GM19025 (cell line): Measurements from ENCODE around the gene PLEKHM3.
"Not testable (repeated sequence)": the region's sequence is repeated elsewhere in the genome, so short reads cannot be mapped to it uniquely, and the experiment has no call there.

Experiments
- ATAC-seq: cut with Tn5 transposase; IDR thresholded peaks from one replicate; pipeline ENCODE4 v1.9.1; 2021; ENCODE audit warnings: mild to moderate bottlenecking, low read depth, moderate library complexity; ENCODE audit not compliant: unreplicated experiment

PLEKHM3 gene

DNA sequence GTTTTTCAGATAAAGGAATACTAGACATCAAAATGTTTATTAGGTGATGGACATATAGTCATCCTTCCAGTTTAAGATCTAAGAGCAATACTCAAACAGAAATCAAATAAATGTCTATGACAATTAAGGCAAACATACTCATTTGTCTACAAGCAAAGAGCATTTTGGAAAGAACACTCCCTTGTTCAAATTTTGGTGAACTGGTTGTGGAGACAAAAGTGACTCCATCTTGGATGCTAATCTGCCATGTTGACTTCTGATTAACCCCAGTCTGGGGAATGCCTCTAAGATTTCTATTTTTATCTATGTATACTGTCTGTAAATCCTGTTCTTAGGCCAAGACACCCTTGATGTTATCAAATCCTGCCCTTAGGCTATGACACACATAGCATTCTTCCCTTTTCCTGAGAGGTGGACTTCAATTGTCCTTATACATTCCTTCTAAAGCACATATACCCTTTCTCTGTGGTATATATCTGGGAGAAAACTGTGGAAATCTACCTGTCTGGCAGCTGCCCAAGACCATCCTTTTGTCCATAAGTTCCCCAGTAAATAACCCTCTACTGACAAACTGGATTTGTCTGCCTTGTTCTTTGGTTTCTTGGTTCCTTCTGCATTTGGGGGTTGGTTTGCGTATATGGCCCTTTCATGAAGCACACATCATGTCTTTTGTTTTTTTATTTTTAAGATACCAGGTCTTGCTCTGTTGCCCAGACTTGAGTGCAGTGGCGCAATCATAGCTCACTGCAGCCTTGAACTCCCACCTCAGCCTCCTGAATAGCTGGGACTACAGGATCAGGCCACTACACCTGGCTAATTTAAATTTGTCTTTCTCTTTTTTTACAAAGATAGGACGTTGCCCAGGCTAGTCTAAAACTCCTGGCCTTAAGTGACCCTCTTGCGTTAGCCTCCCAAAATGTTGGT is 12.5 kb upstream of the PLEKHM3 start:
- ATAC-seq, result no peak

DNA sequence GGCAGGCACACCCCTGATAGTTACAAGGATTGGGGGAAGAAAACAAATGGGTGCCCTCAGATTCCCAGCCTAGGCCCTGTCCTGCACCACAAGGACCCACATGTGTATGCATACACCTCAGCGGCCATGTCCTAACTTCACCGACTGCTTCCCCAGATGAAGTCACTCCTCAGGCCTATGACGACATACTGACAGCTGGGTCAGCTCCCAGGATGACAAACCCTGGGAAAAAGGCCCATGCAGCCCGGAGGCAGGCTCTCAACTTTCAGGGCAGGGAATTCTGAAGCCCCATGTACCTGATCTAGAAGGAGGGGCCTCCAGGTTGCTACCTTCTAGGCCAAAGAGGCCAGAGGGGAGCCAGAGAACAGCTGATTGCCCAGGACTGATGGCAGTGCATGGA is 11.0 kb upstream of the PLEKHM3 start:
- no peak for ATAC-seq

DNA sequence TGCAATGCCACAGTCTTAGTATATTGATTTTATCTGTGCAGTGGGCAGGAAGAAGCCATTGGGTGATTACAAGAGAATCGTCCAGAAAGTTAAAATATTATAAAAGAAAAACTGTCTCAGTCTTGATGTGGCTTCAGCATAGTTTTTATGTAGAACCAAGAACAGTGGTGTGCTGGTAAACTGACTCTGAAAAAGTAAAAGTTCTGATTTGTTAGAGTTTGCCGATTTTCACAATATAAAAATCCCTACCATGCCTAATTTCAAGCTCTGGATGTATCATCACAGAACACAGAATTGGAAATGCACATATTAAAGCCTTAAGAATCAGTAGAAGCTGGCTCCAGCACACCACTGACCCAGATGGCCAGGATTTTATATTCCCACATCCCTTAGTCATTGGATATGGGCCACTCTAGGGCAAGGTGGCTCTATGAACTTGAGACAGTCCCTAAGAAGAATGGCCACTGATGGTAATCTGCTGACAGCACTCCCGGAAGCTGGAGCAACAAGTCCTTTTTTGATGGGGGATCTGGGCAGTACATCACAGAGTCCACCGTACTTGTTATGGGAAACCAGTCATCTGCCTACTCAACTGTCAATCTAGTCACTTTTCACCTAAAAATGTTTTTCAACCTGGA is 9.3 kb upstream of the PLEKHM3 start:
- ATAC-seq, result no peak

DNA sequence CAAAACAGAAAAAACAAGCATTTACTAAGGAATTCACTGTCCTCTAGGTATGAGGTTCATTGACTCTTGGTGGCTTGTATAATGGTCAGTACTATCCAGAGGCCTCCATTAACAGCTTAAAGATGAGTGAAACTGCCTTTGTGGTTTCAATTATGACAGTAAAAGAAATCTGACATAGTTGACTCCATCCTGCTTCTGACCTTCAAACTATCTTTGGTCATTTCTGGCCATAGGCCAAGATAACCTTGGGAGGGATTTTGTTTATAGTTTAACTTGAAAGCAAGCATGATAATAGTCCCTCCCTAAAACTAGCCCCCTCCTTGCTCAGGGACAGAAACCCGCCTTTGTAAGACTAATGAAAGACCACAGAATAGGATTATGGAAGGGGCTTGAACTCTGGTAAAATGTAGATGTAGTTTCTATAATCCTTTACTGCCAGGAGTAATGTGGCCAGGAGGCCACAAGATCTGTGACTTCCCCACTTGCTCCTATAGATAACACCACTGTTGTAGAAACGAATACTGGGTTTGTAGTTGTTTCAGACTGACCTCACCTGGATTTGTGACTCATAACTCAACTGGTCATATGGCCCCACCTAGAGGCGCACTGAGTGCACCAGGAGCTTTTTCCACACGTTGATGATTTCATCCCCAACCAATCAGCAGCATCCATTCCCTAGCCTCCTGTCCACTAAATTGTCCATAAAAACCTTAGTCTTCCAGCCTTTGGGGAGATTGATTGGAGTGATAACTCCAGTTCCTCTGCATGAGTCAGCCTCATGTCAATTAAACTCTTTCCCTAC is 8.6 kb upstream of the PLEKHM3 start:
- ATAC-seq, result peak; percentile 77

DNA sequence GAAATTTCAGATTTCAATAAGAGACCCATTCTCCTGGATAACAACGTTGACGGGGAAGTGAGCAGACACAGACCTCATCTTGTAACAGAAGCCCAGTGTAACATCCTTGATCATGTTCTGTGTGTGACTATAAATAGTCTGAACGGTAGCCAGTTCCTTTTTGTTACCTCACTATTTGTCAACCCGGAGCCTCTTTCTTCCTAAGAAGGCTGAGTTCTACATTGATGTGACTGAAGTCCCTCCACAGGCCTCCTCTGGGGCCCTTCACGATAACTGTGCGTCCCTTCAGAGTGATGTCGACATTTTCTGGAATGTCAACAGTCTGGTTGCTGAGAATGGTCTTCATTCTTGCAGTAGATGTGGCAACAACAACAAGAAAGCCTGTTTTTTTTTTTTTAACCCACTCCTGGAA is 6.3 kb upstream of the PLEKHM3 start:
- no peak for ATAC-seq

DNA sequence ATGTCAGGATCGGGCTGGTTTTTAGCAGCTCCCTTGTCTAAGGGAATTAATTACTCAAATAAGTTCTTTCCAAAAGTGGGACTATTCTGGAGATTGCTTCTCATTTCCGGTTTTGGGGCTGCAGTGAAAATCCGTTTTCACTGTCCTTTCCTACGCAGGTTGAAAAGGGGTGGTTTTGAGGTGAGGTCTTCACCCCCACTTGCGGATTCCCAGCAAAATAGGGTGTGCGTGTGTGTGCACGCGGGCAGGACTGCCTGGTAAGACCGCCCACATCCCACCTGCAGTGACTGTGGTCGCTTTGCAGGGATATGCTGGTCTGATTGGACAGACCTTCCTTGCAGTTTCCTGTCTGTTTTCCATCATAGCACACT is 472 bp upstream of the PLEKHM3 start:
- ATAC-seq, result peak; percentile 10

DNA sequence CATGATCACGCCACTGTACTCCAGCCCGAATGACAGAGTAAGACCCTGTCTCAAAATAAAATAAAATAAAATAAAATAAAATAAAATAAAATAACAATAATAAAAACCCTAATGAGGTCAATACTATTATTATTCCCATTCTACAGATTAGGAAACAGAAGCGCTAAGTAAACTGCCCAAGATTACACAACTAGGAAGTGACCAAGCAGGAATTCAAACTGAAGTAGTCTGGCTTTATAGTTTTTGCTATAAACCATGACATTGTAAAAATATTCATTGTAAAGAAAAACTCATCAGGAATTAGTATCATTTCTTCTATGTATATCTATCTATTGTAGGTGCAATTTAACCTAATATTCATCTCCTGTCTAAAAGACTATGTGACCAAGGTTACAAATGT is 1.2 kb downstream of the PLEKHM3 start:
- ATAC-seq, result no peak

DNA sequence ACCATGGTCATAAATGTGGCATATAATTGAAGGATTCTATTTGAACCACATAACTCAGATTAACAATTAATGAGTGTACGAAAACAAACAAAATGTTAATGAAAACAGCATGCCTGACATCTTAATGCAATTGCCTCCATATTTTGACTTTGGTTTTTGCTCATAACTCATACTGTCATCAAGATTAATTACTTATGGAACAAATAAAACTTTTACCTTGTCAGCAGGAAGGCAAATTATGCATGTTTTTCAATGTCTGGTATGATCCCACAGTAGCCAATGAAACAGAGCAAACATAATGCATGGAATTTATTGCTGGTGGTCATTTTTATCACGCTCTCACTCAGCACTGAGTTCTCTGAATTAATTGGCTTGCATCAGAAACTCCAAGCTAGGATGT is 5.1 kb downstream of the PLEKHM3 start:
- no peak for ATAC-seq

DNA sequence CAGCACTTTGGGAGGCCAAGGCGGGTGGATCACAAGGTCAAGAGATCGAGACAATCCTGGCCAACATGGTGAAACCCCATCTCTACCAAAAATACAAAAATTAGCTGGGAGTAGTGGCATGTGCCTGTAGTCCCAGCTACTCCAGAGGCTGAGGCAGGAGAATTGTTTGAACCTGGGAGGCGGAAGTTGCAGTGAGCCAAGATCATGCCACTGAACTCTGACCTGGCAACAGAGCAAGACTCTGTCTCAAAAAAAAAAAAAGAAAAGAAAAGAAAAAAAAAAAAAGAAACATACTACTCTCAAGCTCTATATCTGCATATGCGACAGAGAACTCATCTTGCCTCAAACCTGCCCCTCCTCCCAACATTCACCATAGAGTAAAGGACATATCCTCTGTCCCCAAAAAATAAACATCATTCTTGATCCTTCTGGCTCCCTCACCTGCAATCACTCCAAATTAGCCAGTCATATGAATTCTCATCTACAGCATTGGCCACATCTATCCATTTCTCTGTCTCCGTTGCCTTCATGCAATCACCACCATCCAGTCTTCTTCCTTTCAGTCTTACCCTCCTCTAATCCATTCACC is 7.1 kb downstream of the PLEKHM3 start:
- not testable (repeated sequence) for ATAC-seq

DNA sequence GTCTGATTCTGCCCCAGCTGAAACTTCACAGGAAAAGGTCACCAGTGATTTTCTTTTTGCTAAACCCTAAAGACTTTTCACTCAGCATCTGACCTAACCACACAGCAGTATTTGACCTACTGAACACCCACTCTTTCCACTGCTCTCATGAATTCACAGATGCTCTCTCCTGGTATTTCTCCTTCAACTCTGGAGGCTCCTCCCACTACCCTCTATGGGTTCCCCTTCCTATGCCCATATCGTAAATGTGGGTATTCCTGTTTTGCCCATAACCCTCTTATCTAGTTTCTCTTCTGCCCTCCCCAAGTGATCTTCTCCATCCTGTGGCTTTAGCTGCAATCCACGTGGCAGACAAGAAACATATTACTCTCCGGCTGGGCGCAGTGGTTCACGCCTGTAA is 7.6 kb downstream of the PLEKHM3 start:
- ATAC-seq, result no peak

DNA sequence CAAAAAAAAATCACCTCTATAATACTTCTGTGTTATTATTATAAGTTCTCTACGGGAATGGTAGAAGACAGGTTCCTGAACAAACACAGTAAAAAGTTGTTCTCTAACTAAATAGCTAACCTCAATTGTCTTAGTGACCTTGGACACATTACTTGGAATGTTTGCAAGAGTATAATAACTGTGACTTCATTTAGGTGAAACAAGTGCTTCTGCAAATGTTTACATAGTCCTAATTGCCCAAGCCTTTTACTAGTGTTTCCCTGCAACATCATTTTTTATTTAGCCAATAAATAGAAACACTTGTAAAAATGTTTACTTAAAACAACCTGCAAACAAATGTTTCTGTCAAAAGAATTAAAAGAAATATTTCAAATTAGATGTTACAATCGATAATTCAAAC is 9.9 kb downstream of the PLEKHM3 start:
- ATAC-seq, result no peak

DNA sequence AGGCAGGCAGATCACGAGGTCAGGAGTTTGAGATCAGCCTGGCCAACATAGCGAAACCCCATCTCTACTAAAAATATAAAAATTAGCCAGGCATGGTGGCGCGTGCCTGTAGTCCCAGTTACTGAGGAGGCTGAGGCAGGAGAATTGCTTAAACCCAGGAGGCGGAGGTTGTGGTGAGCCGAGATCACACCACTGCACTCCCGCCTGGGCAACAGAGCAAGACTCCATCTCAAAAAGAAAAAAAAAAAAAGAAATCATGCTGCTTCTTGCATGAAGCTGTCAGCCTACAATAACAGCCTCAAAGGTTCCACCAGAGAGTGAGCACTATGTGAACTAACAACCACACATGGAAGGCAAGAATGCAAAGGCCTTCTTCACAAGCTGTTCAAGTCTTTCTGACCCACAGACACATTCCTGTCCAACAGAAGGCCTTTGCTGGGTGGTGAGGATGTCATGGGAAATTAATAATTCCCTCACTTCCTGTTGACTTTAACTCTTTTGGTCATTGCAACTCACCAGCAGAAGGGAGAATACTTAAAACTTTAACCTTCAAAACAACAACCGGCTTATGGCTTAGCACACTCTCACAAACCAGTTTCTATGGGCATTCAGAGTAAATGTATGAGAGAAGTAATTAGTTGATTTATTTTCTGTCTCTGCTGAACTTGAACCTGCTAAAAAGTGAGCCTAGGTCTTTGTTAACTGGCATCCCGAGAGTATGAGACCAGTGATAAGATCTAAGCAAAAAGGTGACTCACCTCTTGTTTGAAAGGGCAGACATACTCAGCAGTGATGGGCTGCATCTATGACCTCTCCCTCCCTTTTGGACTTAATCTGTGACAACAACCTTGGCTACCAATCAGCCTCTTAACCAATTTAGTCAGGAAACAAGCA is 11.8 kb downstream of the PLEKHM3 start:
- no peak for ATAC-seq

DNA sequence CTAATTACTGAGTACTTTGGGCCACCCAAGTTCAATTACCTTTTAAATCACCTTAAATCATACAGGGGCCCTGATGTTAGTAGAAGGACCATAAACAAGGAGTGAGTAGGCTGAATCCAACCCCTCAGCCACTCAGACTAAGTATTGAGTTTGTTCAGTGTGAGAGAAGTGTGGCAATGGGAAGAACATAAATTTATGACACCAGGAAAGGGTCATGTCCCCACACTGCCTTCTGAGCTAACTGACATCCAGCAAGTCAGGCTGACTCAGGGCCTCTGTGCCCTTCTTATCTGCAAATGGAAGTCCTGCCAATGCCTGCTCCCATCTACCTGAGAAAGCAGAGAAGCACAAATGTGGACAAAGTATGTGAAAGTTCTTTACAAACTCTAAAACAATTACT is 12.9 kb downstream of the PLEKHM3 start:
- no peak for ATAC-seq

DNA sequence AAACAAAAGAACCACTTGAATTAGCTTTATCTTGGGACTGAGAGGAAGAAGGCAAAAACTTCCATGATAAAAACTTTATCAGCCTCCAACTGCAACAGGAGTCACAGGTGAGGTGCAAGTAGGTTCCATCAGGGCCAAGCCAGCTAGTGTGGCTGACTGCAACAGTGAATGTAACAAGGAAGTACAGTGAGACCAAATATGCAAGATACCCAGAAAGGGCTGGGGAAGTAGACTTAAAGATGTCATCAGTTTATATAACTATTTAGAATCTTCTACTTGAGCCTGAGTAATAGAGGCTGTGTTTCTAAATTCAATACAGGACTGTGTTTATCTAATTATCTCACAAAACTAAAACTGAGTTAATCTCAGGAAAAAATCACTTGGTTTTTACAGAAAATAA is 14.8 kb downstream of the PLEKHM3 start:
- ATAC-seq, result no peak

DNA sequence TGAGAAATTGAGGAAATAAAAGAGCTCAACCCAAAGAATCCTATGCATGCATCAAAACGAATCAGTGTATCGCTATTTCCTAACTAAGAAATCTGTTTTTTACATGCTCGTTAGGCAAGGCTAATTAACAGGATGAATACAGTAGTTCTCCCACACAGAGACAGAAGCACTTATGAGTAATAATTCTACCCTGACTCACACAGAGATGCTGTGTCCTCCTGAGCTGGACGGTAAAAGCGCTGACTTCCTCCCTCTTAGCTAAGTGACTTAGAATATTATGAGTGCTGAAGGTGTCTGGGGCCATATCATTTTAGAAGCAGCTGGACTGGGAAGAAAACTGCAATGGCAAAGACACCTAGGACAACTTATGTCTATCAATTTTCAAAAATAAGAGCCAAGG is 18.5 kb downstream of the PLEKHM3 start:
- ATAC-seq, result no peak

DNA sequence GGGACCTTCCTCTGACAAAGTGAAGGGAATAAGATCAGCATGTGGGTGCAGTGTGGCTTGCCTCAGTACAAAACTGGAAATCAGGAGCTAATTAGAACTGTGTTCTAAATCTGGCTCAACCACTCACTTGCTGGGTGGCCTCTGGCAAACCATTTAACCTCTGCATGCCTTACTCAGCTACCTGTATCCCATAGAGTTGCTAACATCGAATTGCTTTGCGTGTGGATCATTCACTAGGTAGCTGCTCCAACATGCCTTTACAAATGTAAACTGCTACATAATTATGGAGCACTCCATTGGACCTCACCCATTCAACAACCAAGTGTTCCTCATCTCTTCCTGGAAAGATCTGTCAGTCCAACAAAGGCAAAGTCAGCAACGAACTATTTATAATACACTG is 19.0 kb downstream of the PLEKHM3 start:
- no peak for ATAC-seq

DNA sequence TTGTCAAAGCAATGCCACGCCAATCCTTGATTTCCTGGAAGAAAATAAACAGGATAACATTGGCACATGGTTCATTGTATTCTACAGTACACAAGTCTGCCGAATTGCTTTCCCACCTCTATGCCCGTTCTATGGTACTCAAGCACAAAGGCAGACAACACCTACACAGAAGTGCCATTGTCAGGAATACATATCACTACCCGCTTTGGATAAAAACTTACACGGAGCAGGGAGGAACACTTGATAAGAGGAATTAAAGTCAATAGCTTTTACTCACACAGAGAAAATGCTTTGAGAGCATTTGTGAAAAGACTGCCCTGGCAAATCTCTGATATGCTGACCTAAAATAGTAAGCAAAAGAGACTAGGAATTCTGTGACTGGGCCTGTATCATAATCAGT is 23.4 kb downstream of the PLEKHM3 start:
- no peak for ATAC-seq

DNA sequence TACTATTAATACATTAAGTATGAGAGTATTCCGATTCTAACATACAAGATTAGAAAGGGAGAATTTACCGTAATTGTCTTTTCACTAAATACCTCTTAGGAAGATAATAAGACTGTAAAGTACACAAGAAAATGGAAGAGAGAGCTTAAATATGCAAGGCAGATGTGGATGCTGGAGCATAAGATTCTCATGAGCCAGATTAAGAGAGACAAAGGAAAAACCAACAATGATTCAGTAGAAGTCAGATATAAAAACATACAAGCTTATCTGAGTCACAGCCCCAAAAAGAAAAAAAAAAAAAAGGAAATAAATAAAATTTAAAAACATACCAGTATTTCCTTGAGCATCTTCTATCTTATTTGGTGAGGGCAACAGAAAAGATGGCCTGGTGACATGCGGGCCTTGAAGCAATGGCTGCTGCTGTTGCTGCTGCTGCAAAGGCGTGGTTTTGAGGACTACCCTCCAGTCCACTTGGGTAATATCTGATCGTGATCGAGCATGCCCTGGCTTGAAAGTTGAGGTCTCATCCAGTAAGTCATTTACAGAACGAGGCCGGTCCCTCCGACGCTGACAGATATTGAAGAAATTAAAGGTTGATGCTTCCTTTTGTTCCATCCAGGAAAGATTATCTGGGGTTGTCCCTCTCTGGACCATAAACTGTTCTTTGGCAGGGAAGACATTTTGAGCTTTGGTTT is 24.5 kb downstream of the PLEKHM3 start:
- ATAC-seq, result no peak

DNA sequence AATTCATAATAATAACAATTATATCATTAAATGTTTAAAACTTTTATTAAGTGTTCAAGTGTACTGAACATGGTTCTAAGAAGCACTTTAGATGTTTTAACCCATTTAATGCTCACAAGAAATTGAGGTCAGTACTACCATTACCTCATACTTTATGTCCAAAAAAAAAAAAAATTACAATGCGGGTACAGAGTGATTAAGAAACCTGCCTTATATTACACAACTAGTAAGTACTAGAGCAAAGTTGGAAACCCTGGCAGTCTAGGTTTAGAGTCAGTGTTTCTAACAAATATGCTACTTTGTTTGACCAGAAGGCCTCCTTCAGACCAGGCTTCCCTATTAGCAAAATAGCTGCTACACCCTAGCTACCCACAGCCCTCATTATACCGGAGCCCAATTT is 28.5 kb downstream of the PLEKHM3 start:
- ATAC-seq, result no peak
